DOHH2 (cell line): Measurements from ENCODE around the gene PADI1.

Source experiments
- H3F3A ChIP-seq: fragments of 200-600 bp; sonication (generic), shearing (Covaris generic); 2 replicates; pipeline ENCODE4 v1.6.0; 2016; ENCODE audit warnings: antibody characterized with exemption, mild to moderate bottlenecking; ENCODE audit not compliant: control insufficient read depth, insufficient read depth
- H3K27ac ChIP-seq: fragments of 200-600 bp; sonication (generic); 2 replicates; pipeline ENCODE4 v1.5.1; 2014; ENCODE audit warnings: low read depth, mild to moderate bottlenecking, low read length, moderate library complexity
- H3K27me3 ChIP-seq: fragments of 200-600 bp; sonication (generic); 2 replicates; pipeline ENCODE4 v1.6.1; 2014; ENCODE audit warnings: mild to moderate bottlenecking, low read length, mixed read lengths; ENCODE audit not compliant: control insufficient read depth
- H3K36me3 ChIP-seq: fragments of 200-600 bp; sonication (generic); 2 replicates; pipeline ENCODE4 v1.6.1; 2014; ENCODE audit warnings: mild to moderate bottlenecking, low read length, moderate library complexity, mixed read lengths; ENCODE audit not compliant: control insufficient read depth
- H3K4me1 ChIP-seq: fragments of 200-600 bp; sonication (generic); 2 replicates; pipeline ENCODE4 v1.6.1; 2014; ENCODE audit warnings: mild to moderate bottlenecking, low read length, mixed read lengths; ENCODE audit not compliant: control insufficient read depth
- H3K4me2 ChIP-seq: fragments of 200-600 bp; sonication (generic); 2 replicates; pipeline ENCODE4 v1.6.0; 2014; ENCODE audit warnings: mild to moderate bottlenecking, low read length, moderate library complexity
- H3K4me3 ChIP-seq: fragments of 200-600 bp; sonication (generic); 2 replicates; pipeline ENCODE4 v1.5.1; 2014; ENCODE audit warnings: mild to moderate bottlenecking, low read length, mixed read lengths
- H3K79me2 ChIP-seq: fragments of 200-600 bp; sonication (generic); 2 replicates; pipeline ENCODE4 v1.6.1; 2014; ENCODE audit warnings: mild to moderate bottlenecking, low read length, mixed read lengths; ENCODE audit not compliant: control insufficient read depth
- H3K9me2 ChIP-seq: fragments of 200-600 bp; sonication (generic); replicated peaks from 2 replicates; pipeline ENCODE4 v1.6.1; 2014; ENCODE audit warnings: mild to moderate bottlenecking, low read length, mixed read lengths; ENCODE audit not compliant: control insufficient read depth
- H3K9me3 ChIP-seq: fragments of 200-600 bp; sonication (generic); 2 replicates; pipeline ENCODE4 v1.6.1; 2014; ENCODE audit warnings: antibody characterized with exemption, low read length, mixed read lengths; ENCODE audit not compliant: control insufficient read depth, insufficient read depth
- H4K20me1 ChIP-seq: fragments of 200-600 bp; sonication (generic); 2 replicates; pipeline ENCODE4 v1.6.0; 2014; ENCODE audit warnings: low read depth, mild to moderate bottlenecking, antibody characterized with exemption, low read length, moderate library complexity; ENCODE audit not compliant: control insufficient read depth, insufficient read depth
- EZH2phosphoT487 ChIP-seq: fragments of 200-600 bp; sonication (generic); IDR thresholded peaks from 2 replicates; pipeline ENCODE4 v1.6.1; 2017; ENCODE audit warnings: borderline replicate concordance, mild to moderate bottlenecking, antibody characterized with exemption, low read length, moderate library complexity, mixed read lengths
- TF ChIP-seq, protein P1 (sequence below): fragments of 200-600 bp; sonication (generic); IDR thresholded peaks from one replicate; pipeline ENCODE4 v1.5.1; 2014; ENCODE audit warnings: antibody characterized with exemption, mild to moderate bottlenecking, low read depth, low read length; ENCODE audit not compliant: poor library complexity, severe bottlenecking

The PADI1 gene

DNA sequence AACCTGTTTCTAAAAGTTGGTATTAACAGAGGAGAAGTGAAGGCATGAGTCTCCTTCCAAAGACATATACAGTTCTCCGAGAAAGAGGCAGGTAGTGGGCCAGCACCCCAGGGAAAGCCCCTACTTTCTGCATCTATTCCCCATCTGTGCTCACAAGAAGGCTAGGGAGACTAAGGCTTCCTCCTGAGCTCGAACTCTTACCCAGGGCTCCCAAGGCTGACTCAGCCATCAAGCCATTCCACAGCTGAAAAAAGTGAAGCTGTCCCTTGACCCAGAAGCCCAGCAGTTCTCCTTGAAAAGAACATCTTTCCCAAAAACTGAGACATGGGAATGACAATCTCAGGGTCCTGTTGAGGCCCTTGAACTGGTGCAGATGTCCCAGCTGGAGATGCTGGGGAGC, 42.0 kb downstream of the PADI1 start:
- Histone ChIP-seq H4K20me1 (no peaks in the 10 kb centered on the region), H3K27me3 (peaks cover 20% of the 10 kb centered on the region), H3K4me3 (no peak overlapping the region), H3K36me3 (no peaks in the 10 kb centered on the region), H3K9me3 (no peaks in the 10 kb centered on the region), H3K9me2 (no peaks in the 10 kb centered on the region), H3K79me2 (no peaks in the 10 kb centered on the region), H3F3A (no peaks in the 10 kb centered on the region), H3K27ac (no peak overlapping the region), H3K4me1 (no peaks in the 10 kb centered on the region), H3K4me2 (no peak overlapping the region)
- TF ChIP-seq EZH2phosphoT487: no peak
- TF ChIP-seq, protein P1, sequence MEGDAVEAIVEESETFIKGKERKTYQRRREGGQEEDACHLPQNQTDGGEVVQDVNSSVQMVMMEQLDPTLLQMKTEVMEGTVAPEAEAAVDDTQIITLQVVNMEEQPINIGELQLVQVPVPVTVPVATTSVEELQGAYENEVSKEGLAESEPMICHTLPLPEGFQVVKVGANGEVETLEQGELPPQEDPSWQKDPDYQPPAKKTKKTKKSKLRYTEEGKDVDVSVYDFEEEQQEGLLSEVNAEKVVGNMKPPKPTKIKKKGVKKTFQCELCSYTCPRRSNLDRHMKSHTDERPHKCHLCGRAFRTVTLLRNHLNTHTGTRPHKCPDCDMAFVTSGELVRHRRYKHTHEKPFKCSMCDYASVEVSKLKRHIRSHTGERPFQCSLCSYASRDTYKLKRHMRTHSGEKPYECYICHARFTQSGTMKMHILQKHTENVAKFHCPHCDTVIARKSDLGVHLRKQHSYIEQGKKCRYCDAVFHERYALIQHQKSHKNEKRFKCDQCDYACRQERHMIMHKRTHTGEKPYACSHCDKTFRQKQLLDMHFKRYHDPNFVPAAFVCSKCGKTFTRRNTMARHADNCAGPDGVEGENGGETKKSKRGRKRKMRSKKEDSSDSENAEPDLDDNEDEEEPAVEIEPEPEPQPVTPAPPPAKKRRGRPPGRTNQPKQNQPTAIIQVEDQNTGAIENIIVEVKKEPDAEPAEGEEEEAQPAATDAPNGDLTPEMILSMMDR: no peak

DNA sequence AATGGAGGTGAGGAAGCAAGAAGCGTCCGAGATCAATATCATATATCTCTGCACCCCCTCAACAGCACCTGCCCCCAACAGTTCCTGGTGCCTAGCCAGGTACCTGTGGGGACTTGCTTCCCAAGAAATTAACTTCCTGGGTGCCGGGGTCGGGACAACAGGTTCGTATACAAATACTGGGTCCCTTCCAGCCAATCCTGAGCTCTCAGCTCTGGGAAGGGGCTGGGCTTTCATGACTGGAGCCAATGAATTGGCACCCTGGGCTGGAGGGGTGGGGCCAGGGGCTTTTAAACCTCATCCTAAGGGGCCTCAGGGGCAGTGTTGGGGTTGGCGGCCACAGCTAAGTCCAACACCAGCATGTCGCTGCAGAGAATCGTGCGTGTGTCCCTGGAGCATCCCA, 43.9 kb downstream of the PADI1 start, which contains the start of gene PADI3:
Gene PADI3 (plus strand): TSS at position 318 of the 400 bp plus-strand sequence. CDS start 40 bp downstream, at position 358.
- no peaks in the 10 kb centered on the region for H3K9me3 ChIP-seq
- no peak within 1 kb of the TSS for H3K27ac ChIP-seq
- H3K36me3 ChIP-seq: no peaks in the 10 kb centered on the region
- no peaks in the 10 kb centered on the region for H3K79me2 ChIP-seq
- H3K9me2 ChIP-seq: no peaks in the 10 kb centered on the region
- H3K27me3 ChIP-seq: peaks cover 20% of the 10 kb centered on the region
- no peak for TF ChIP-seq EZH2phosphoT487
- TF ChIP-seq, protein P1: no peak
- H3K4me2 ChIP-seq: no peak within 1 kb of the TSS
- no peaks in the 10 kb centered on the region for H3F3A ChIP-seq
- H3K4me3 ChIP-seq: no peak within 1 kb of the TSS
- no peaks in the 10 kb centered on the region for H3K4me1 ChIP-seq
- no peaks in the 10 kb centered on the region for H4K20me1 ChIP-seq

DNA sequence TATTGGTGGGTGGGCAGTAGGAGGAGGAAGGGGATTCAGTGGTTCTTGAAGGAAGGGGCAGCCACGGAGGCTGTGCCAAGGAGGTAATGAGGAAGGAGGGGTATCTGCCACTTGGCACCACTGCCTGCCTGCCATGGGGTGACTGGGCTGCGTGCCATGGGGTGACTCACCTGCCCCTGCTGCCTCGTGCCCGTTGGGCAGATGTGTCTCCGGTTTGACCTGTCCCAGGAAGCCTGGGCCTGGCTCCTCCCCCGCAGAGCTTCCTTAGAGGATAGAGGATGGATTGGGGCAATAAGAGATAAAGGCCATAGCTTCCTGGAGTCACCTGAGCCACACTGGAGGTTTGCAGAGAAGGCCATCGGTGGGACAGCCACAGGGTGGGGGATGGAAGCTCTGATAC, 45.7 kb downstream of the PADI1 start:
- H4K20me1 ChIP-seq: no peaks in the 10 kb centered on the region
- TF ChIP-seq, protein P1: no peak
- TF ChIP-seq EZH2phosphoT487: no peak
- no peaks in the 10 kb centered on the region for H3F3A ChIP-seq
- no peaks in the 10 kb centered on the region for H3K79me2 ChIP-seq
- H3K36me3 ChIP-seq: no peaks in the 10 kb centered on the region
- no peak overlapping the region for H3K27ac ChIP-seq
- H3K27me3 ChIP-seq: peaks cover 14% of the 10 kb centered on the region
- H3K4me1 ChIP-seq: no peaks in the 10 kb centered on the region
- no peak overlapping the region for H3K4me2 ChIP-seq
- no peak overlapping the region for H3K4me3 ChIP-seq
- H3K9me3 ChIP-seq: no peaks in the 10 kb centered on the region
- no peaks in the 10 kb centered on the region for H3K9me2 ChIP-seq
